K562 (cell line): ENCODE measurements around the gene CLTC.

Experiments used
- CEBPZ ChIP-seq: fragments of 150-350 bp; IDR thresholded peaks from 2 replicates; pipeline ENCODE4 v1.6.1; 2014; ENCODE audit warnings: low read depth, mild to moderate bottlenecking, low read length, borderline replicate concordance
- CTCF ChIP-seq, 3 experiments: IDR thresholded peaks in 2 of 3; conservative IDR thresholded peaks in 1 of 3; 2 replicates each; pipeline ENCODE4 v1.5.1; 2011 to 2012; ENCODE audit warnings: low read length in 3 of 3, mild to moderate bottlenecking in 3 of 3, control low read depth in 2 of 3, improper control_type of control experiment in 1 of 3, inconsistent platforms in 1 of 3, low read depth in 1 of 3, mixed read lengths in 1 of 3, moderate library complexity in 1 of 3; ENCODE audit not compliant: insufficient read depth in 2 of 3
- KAT8 ChIP-seq: fragments of 450-650 bp; IDR thresholded peaks from 2 replicates; pipeline ENCODE4 v1.6.1; 2016; ENCODE audit warnings: low read depth, mild to moderate bottlenecking
- POLR2A ChIP-seq: fragments of 450-650 bp; conservative IDR thresholded peaks from 2 replicates; pipeline ENCODE4 v1.6.1; 2016
- SREBF2 ChIP-seq: sonication (generic); formaldehyde crosslinking; IDR thresholded peaks from 2 replicates; pipeline ENCODE4 v1.4.0; 2020; ENCODE audit warnings: mild to moderate bottlenecking, missing genetic modification reagents
- YY1 ChIP-seq, 3 experiments: IDR thresholded peaks; 2 replicates each; pipeline ENCODE4 v1.6.1; 2011; ENCODE audit warnings: low read length in 2 of 3, mild to moderate bottlenecking in 2 of 3, moderate library complexity in 2 of 3, borderline replicate concordance in 1 of 3, control low read depth in 1 of 3, low read depth in 1 of 3; ENCODE audit not compliant: insufficient read depth in 3 of 3, insufficient replicate concordance in 2 of 3, control insufficient read depth in 1 of 3, insufficient read length in 1 of 3; ENCODE audit errors: extremely low read depth in 1 of 3
- TF ChIP-seq, protein P1 (sequence below): sonication (generic); formaldehyde crosslinking; IDR thresholded peaks from 2 replicates; pipeline ENCODE4 v1.8.1; 2023; ENCODE audit warnings: mild to moderate bottlenecking, missing genetic modification reagents

GRCh38 chr17:59620518-59621259 lies 994 bp downstream of the CLTC start:
- TF ChIP-seq, protein P1, sequence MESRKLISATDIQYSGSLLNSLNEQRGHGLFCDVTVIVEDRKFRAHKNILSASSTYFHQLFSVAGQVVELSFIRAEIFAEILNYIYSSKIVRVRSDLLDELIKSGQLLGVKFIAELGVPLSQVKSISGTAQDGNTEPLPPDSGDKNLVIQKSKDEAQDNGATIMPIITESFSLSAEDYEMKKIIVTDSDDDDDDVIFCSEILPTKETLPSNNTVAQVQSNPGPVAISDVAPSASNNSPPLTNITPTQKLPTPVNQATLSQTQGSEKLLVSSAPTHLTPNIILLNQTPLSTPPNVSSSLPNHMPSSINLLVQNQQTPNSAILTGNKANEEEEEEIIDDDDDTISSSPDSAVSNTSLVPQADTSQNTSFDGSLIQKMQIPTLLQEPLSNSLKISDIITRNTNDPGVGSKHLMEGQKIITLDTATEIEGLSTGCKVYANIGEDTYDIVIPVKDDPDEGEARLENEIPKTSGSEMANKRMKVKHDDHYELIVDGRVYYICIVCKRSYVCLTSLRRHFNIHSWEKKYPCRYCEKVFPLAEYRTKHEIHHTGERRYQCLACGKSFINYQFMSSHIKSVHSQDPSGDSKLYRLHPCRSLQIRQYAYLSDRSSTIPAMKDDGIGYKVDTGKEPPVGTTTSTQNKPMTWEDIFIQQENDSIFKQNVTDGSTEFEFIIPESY (CRISPR knock-in tag) = no peak
- TF ChIP-seq KAT8 = no peak
- no peak for TF ChIP-seq CEBPZ
- TF ChIP-seq CTCF (IDR thresholded peaks at IDR 0.05 in 2 of 3, conservative IDR thresholded peaks at IDR 0.05 in 1 of 3; ENCODE audit: insufficient read depth in 2 of 3, low read depth in 1 of 3, low read length in 3 of 3) = no peak
- no peak for TF ChIP-seq SREBF2 (CRISPR knock-in tag)
- peak in 1 of 3 experiments; percentile 27 for TF ChIP-seq YY1 (IDR thresholded peaks at IDR 0.05; ENCODE audit: borderline replicate concordance in 1 of 3, control insufficient read depth in 1 of 3, extremely low read depth in 1 of 3, insufficient read depth in 3 of 3, insufficient read length in 1 of 3, insufficient replicate concordance in 2 of 3, low read depth in 1 of 3, low read length in 2 of 3)
- TF ChIP-seq POLR2A = no peak
